Urothelium cell line (cell line): ENCODE data around the gene KCNK1.
"Not testable (repeated sequence)": the region's sequence is repeated elsewhere in the genome, so short reads cannot be mapped to it uniquely, and the experiment has no call there.

Source experiments
- DNase-seq: peaks from one replicate; pipeline ENCODE4 v3.0.0; 2011; ENCODE audit warnings: low spot score, mixed read lengths
- FAIRE-seq: peaks from 2 replicates; lab custom pipeline; 2011; peaks lifted over from hg19 to GRCh38; lab: Jason Lieb, UNC

The KCNK1 gene

GRCh38 chr1:233664804-233665574, 51.1 kb downstream of the KCNK1 start:
- FAIRE-seq = no peak
- DNase-seq = no peak

GRCh38 chr1:233665575-233666270, 51.8 kb downstream of the KCNK1 start:
- FAIRE-seq = no peak
- DNase-seq = no peak

- DNase-seq = no peak
- FAIRE-seq = no peak
Observed at GRCh38 chr1:233667741-233668140, 53.8 kb downstream of the KCNK1 start.

- FAIRE-seq = no peak
- no peak for DNase-seq
Observed at GRCh38 chr1:233668146-233668724, 54.3 kb downstream of the KCNK1 start.

GRCh38 chr1:233668725-233669294, 54.9 kb downstream of the KCNK1 start:
- FAIRE-seq (no peak), DNase-seq (no peak)

- not testable (repeated sequence) for FAIRE-seq, DNase-seq
Observed at GRCh38 chr1:233670363-233670762, 56.5 kb downstream of the KCNK1 start.

- DNase-seq (no peak), FAIRE-seq (no peak)
Observed at GRCh38 chr1:233671286-233671685, 57.4 kb downstream of the KCNK1 start.

- FAIRE-seq (no peak), DNase-seq (no peak)
Observed at GRCh38 chr1:233672732-233673131, 58.8 kb downstream of the KCNK1 start.

- DNase-seq (no peak), FAIRE-seq (no peak)
Observed at GRCh38 chr1:233673261-233673946, 59.5 kb downstream of the KCNK1 start.

GRCh38 chr1:233673947-233674431, 60.1 kb downstream of the KCNK1 start:
- DNase-seq (no peak), FAIRE-seq (no peak)

GRCh38 chr1:233675446-233675845, 61.5 kb downstream of the KCNK1 start:
- no peak for FAIRE-seq
- no peak for DNase-seq

GRCh38 chr1:233675893-233676292, 62.0 kb downstream of the KCNK1 start:
- FAIRE-seq (no peak), DNase-seq (no peak)

- DNase-seq = no peak
- no peak for FAIRE-seq
Observed at GRCh38 chr1:233677690-233678354, 63.9 kb downstream of the KCNK1 start.

- FAIRE-seq = no peak
- no peak for DNase-seq
Observed at GRCh38 chr1:233679030-233679429, 65.1 kb downstream of the KCNK1 start.

- DNase-seq (no peak), FAIRE-seq (no peak)
Observed at GRCh38 chr1:233679591-233680373, 65.9 kb downstream of the KCNK1 start.

GRCh38 chr1:233681285-233681684, 67.4 kb downstream of the KCNK1 start:
- FAIRE-seq (no peak), DNase-seq (no peak)

GRCh38 chr1:233686653-233687052, 72.7 kb downstream of the KCNK1 start:
- DNase-seq, FAIRE-seq: not testable (repeated sequence)

GRCh38 chr1:233689017-233689747, 75.3 kb downstream of the KCNK1 start:
- FAIRE-seq (no peak), DNase-seq (no peak)

GRCh38 chr1:233689748-233690254, 75.9 kb downstream of the KCNK1 start:
- FAIRE-seq (no peak), DNase-seq (no peak)
